Uterus (tissue), 4 donors: ENCODE measurements around the gene BRINP3. TPM values are rescaled to one million over a fixed set of nuclear protein-coding genes. Genes with fewer than 3 reads are reported as not detected.

Source experiments
- DNase-seq, 2 donors: peaks; one replicate each; pipeline ENCODE4 v3.0.0-alpha.2; 2019 to 2020
- H3K27ac ChIP-seq, 2 donors: fragments of 200-600 bp; sonication (generic); 1 replicate in 1 of 2; 2 replicates in 1 of 2; pipeline ENCODE4 v1.5.1; 2016 to 2018
- H3K27me3 ChIP-seq, 2 donors: fragments of 200-600 bp; sonication (generic); one replicate each; pipeline ENCODE4 v1.5.1; 2018 to 2019; ENCODE audit warnings: control low read depth in 1 of 2
- H3K36me3 ChIP-seq, 2 donors: fragments of 200-600 bp; sonication (generic); one replicate each; pipeline ENCODE4 v1.5.1; 2019; ENCODE audit warnings: control low read depth in 1 of 2
- H3K4me1 ChIP-seq, 2 donors: fragments of 200-600 bp; sonication (generic); one replicate each; pipeline ENCODE4 v1.5.1; 2018 to 2019; ENCODE audit warnings: control low read depth in 1 of 2
- H3K4me3 ChIP-seq, 2 donors: fragments of 200-600 bp; sonication (generic); 1 replicate in 1 of 2; 2 replicates in 1 of 2; pipeline ENCODE4 v1.5.1; 2018 to 2019; ENCODE audit warnings: mild to moderate bottlenecking in 1 of 2
- H3K9me3 ChIP-seq, 2 donors: fragments of 200-600 bp; sonication (generic); one replicate each; pipeline ENCODE4 v1.5.1; 2019; ENCODE audit warnings: control low read depth in 1 of 2
- CTCF ChIP-seq, 4 experiments: fragments of 200-600 bp in 2 of 4; fragments of 450-650 bp in 2 of 4; sonication (generic) in 2 of 4; IDR thresholded peaks; one replicate each; pipeline ENCODE4 v1.5.1; 2016 to 2019; ENCODE audit warnings: antibody characterized with exemption in 4 of 4, mild to moderate bottlenecking in 2 of 4, moderate library complexity in 1 of 4
- POLR2A ChIP-seq, 2 donors: fragments of 450-650 bp; IDR thresholded peaks; one replicate each; pipeline ENCODE4 v1.6.1; 2016; ENCODE audit warnings: antibody characterized with exemption in 2 of 2, mild to moderate bottlenecking in 1 of 2, moderate library complexity in 1 of 2
- intact Hi-C: fragments of 100-400 bp; cut with DNase I; formaldehyde crosslinking; loops from one replicate; pipeline ENCODE4 v1.15.1; 2023; ENCODE audit warnings: low total_unique reads
- total RNA-seq, 4 donors: library from RNA; depleted of rRNA in 3 of 4; stranded (reverse); fragments of >200 nt in 3 of 4; gene quantifications; one replicate each; pipeline versions ENCODE4 v1.1.0 to v1.2.4, GENCODE V29; 2014 to 2023
- donor health status: DM: yes; HTN: yes; CAD: no.

The BRINP3 gene
- total RNA-seq, 4 donors from 2014 or later = under 0.01 to 39.7 (median 0.76) TPM; not detected in 1

DNA sequence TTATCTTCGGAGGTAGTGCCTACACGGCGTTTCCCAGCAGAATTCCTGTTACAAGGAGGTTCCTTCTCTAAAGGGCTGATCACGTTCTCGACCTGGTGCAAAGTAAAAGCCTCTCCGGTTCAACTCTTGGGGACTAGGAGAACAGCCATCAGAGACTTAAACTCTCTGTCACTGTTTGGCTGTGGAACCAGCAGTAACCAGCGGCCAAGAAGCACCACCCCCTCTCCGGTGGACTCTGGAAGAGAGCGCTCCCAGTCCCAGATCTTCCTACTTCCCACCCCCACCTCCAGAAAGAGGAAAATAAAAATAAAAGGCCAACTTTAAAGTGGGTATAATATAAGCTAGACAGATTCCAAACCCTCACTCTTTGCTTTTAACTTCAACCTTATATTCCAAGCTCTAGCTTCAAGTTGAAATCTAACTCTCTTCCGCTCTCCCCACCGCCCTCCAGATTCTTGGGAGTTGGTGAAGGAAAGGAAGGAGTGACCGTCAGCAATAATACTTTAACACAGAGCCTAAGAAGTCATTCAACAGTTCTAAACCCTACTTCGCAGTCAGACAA is 2.9 kb downstream of the BRINP3 start:
- no peak for TF ChIP-seq CTCF (IDR thresholded peaks at IDR 0.05)
- TF ChIP-seq POLR2A (IDR thresholded peaks at IDR 0.05) = no peak
- Histone ChIP-seq H3K27ac (no peak overlapping the region), H3K36me3 (no peaks in the 10 kb centered on the region), H3K4me3 (no peak overlapping the region), H3K27me3 (peaks cover 0 to 24% of the 10 kb centered on the region in 2 donors), H3K4me1 (no peaks in the 10 kb centered on the region), H3K9me3 (no peaks in the 10 kb centered on the region)
- DNase-seq = no peak
- intact Hi-C loops = no loop called here

- TF ChIP-seq CTCF (IDR thresholded peaks at IDR 0.05) (no peak), POLR2A (IDR thresholded peaks at IDR 0.05) (no peak)
- no peak for DNase-seq
- Histone ChIP-seq H3K27ac (no peak overlapping the region), H3K9me3 (no peaks in the 10 kb centered on the region), H3K4me3 (no peak overlapping the region), H3K36me3 (no peaks in the 10 kb centered on the region), H3K27me3 (peaks cover 0 to 22% of the 10 kb centered on the region in 2 donors), H3K4me1 (no peaks in the 10 kb centered on the region)
- intact Hi-C loops = no loop called here
Measured at GRCh38 chr1:190474010-190474409, 3.7 kb downstream of the BRINP3 start.

GRCh38 chr1:190472494-190472893 is 5.2 kb downstream of the BRINP3 start:
- TF ChIP-seq POLR2A (IDR thresholded peaks at IDR 0.05) = no peak
- no peak for TF ChIP-seq CTCF (IDR thresholded peaks at IDR 0.05)
- no peak for DNase-seq
- Histone ChIP-seq H3K4me3 (no peak overlapping the region), H3K4me1 (no peaks in the 10 kb centered on the region), H3K36me3 (no peaks in the 10 kb centered on the region), H3K9me3 (no peaks in the 10 kb centered on the region), H3K27me3 (peaks cover 0 to 19% of the 10 kb centered on the region in 2 donors), H3K27ac (no peak overlapping the region)
- intact Hi-C loops = no loop called here

GRCh38 chr1:190472042-190472441 is 5.6 kb downstream of the BRINP3 start:
- Histone ChIP-seq H3K27ac (no peak overlapping the region), H3K27me3 (peaks cover 0 to 19% of the 10 kb centered on the region in 2 donors), H3K4me3 (no peak overlapping the region), H3K4me1 (no peaks in the 10 kb centered on the region), H3K36me3 (no peaks in the 10 kb centered on the region), H3K9me3 (no peaks in the 10 kb centered on the region)
- intact Hi-C loops = no loop called here
- TF ChIP-seq CTCF (IDR thresholded peaks at IDR 0.05) = no peak
- TF ChIP-seq POLR2A (IDR thresholded peaks at IDR 0.05) = no peak
- DNase-seq = no peak

- Histone ChIP-seq H3K9me3 (no peaks in the 10 kb centered on the region), H3K36me3 (no peaks in the 10 kb centered on the region), H3K4me1 (no peaks in the 10 kb centered on the region), H3K27ac (no peak overlapping the region), H3K27me3 (no peaks in the 10 kb centered on the region), H3K4me3 (no peak overlapping the region)
- intact Hi-C loops = no loop called here
- TF ChIP-seq POLR2A (IDR thresholded peaks at IDR 0.05) (no peak), CTCF (IDR thresholded peaks at IDR 0.05) (no peak)
- no peak for DNase-seq
Measured at GRCh38 chr1:190464690-190465089, 13.0 kb downstream of the BRINP3 start.
